ENCODE measurements around the gene RSBN1L. TPM values are rescaled to one million over a fixed set of nuclear protein-coding genes. Genes with fewer than 3 reads are reported as not detected.
A peak's percentile ranks its signal among the peaks of the same experiment; 100 is the strongest.

The RSBN1L gene
- total and polyA plus RNA-seq, 7 donors, result 2.0 to 10.1 (median 7.5) TPM

DNA sequence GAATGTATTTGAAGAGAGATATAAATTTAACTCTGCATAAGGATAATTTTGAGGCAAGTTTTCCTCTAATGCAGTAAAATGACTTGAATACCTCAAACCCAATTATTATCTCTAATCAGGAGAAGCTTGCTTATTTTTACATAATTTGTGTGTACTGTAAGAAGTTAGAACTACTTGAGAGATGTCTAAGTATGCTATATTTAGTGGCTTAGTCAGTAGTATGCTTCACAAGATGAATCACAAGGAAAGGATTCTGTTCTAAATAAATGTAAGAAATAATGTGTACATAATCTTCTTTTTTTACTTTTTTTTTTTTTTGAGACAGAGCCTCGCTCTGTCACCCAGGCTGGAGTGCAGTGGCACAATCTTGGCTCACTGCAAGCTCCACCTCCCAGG, 116.0 kb downstream of the RSBN1L start:
- Histone ChIP-seq H3K27ac (peak overlapping the region; percentile 78), H3K4me1 (peaks cover 25% of the 10 kb centered on the region), H3K9me3 (no peaks in the 10 kb centered on the region), H3K4me3 (no peak overlapping the region), H3K36me3 (ENCODE audit: insufficient read depth in 1 of 2, low read depth in 1 of 2) (peaks cover 0 to 7% of the 10 kb centered on the region in 2 donors), H3K27me3 (ENCODE audit: insufficient read depth in 3 of 3, low read length in 2 of 3) (no peaks in the 10 kb centered on the region)
- ATAC-seq (peak; percentile 82 to 94 (median 87)), DNase-seq (no peak)
- intact Hi-C loops (cut with DNase I), result no loop called here
- 100% methylated on average over 1 of the region's 1 CpG; no CpG with 5 or more reads in 2 of the 3 donors for WGBS, 3 donors
- TF ChIP-seq, protein P1, sequence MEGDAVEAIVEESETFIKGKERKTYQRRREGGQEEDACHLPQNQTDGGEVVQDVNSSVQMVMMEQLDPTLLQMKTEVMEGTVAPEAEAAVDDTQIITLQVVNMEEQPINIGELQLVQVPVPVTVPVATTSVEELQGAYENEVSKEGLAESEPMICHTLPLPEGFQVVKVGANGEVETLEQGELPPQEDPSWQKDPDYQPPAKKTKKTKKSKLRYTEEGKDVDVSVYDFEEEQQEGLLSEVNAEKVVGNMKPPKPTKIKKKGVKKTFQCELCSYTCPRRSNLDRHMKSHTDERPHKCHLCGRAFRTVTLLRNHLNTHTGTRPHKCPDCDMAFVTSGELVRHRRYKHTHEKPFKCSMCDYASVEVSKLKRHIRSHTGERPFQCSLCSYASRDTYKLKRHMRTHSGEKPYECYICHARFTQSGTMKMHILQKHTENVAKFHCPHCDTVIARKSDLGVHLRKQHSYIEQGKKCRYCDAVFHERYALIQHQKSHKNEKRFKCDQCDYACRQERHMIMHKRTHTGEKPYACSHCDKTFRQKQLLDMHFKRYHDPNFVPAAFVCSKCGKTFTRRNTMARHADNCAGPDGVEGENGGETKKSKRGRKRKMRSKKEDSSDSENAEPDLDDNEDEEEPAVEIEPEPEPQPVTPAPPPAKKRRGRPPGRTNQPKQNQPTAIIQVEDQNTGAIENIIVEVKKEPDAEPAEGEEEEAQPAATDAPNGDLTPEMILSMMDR (IDR thresholded peaks at IDR 0.05), result no peak

DNA sequence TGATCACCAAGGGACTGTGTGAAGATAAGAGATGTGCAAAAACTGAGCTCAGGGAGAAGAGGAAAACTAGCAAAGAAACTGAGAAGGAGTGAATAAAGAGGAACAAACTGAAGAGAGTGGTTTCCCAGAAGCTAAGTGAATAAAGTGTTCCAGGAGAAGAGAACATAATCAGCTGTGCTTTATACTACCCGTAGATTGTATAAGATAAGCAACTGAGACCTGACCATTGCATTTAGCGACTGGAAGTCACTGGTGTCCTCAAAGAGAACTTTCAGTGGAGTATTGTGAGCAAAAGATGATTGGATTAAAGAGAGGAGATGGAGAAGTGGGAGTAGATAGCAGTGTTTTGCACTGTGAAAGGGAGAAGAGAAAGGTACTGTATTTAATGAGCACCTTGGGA, 116.9 kb downstream of the RSBN1L start:
- TF ChIP-seq, protein P1 (IDR thresholded peaks at IDR 0.05), result no peak
- DNase-seq, result no peak
- Histone ChIP-seq H3K27ac (peak overlapping the region; percentile 78), H3K9me3 (no peaks in the 10 kb centered on the region), H3K27me3 (ENCODE audit: insufficient read depth in 3 of 3, low read length in 2 of 3) (no peaks in the 10 kb centered on the region), H3K4me1 (peaks cover 25% of the 10 kb centered on the region), H3K36me3 (ENCODE audit: insufficient read depth in 1 of 2, low read depth in 1 of 2) (peaks cover 0 to 7% of the 10 kb centered on the region in 2 donors), H3K4me3 (no peak overlapping the region)
- 91 to 98% (median 93%) methylated on average over 2 of the region's 2 CpGs for WGBS, 3 donors
- intact Hi-C loops (cut with DNase I), result no loop called here
- ATAC-seq, result peak in 1 of 4 donors; percentile 17

DNA sequence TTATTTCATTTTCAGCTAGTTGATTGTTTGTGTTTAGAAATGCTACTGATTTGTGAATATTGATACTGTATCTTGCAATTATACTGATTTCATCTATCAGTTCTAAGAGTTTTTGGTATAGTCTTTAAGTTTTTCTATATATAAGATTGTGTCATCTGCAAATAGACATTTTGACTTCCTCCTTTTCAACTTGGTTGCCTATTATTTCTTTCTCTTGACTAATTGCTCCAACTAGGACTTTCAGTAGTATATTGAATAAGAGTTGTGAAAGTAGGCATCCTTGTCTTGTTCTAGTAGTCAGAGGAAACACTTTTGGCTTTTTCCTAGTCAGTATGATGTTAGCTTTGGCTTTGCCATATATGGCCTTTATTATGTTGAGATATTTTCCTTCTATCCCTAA, 122.8 kb downstream of the RSBN1L start:
- peaks cover 7% of the 10 kb centered on the region for H3K4me1 ChIP-seq
- TF ChIP-seq, protein P1 (IDR thresholded peaks at IDR 0.05), result no peak
- no peak overlapping the region for H3K27ac ChIP-seq
- no peak for ATAC-seq
- no peak overlapping the region for H3K4me3 ChIP-seq
- H3K36me3 ChIP-seq (ENCODE audit: insufficient read depth in 1 of 2, low read depth in 1 of 2), result peaks cover 0 to 7% of the 10 kb centered on the region in 2 donors
- peaks cover 13% of the 10 kb centered on the region for H3K9me3 ChIP-seq
- DNase-seq, result no peak
- H3K27me3 ChIP-seq (ENCODE audit: insufficient read depth in 3 of 3, low read length in 2 of 3), result no peaks in the 10 kb centered on the region
- intact Hi-C loops (cut with DNase I), result no loop called here

DNA sequence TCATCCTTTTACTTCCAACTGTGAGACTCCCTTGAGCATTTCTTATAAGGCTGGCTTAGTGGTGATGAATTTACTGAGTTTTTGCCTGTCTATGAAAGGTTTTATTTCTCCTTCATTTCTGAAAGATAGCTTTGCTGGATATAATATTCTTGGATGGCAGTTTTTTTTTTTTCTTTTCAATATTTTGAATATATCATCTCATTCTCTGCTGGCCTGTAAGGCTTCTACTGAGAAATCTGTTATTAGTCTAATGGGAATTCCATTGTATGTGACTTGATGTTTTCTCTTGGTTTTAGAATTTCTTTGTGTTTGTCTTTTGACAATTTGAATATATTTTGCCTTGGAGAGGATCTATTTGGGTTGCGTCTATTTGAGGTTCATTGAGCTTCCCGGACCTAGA, 124.7 kb downstream of the RSBN1L start:
- DNase-seq (no peak), ATAC-seq (no peak)
- Histone ChIP-seq H3K4me3 (no peak overlapping the region), H3K36me3 (ENCODE audit: insufficient read depth in 1 of 2, low read depth in 1 of 2) (peaks cover 0 to 7% of the 10 kb centered on the region in 2 donors), H3K27ac (no peak overlapping the region), H3K27me3 (ENCODE audit: insufficient read depth in 3 of 3, low read length in 2 of 3) (no peaks in the 10 kb centered on the region), H3K9me3 (peaks cover 13% of the 10 kb centered on the region), H3K4me1 (peaks cover 7% of the 10 kb centered on the region)
- 98 to 100% (median 98%) methylated on average over 2 of the region's 2 CpGs for WGBS, 3 donors
- TF ChIP-seq, protein P1 (IDR thresholded peaks at IDR 0.05), result no peak
- intact Hi-C loops (cut with DNase I), result no loop called here

DNA sequence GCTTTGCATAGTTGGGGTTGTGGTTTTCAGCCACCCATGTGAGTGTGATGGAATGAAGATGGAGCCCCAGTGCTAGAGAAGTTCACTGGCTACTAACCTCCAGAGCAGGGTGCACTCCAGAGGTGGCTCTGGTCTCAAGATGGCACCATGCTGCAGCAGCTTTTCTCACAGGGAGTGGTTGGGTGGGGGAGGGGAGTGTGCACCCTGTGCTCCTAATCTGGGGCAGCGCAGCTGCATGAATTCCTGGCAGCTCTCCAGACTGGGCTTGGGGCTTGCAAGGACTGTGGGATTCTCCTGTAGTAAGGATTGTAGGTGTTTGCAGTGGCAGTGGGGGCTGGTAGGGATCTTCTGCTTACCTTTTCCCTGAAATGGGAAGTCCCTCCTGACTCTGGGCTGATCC, 126.0 kb downstream of the RSBN1L start:
- H3K27me3 ChIP-seq (ENCODE audit: insufficient read depth in 3 of 3, low read length in 2 of 3), result no peaks in the 10 kb centered on the region
- WGBS, 3 donors, result 0 to 50% (median 43%) methylated on average over 1 of the region's 1 CpG
- H3K27ac ChIP-seq, result no peak overlapping the region
- DNase-seq (no peak), ATAC-seq (peak in 2 of 4 donors; percentile 17 to 25)
- intact Hi-C loops (cut with DNase I), result no loop called here
- no peaks in the 10 kb centered on the region for H3K36me3 ChIP-seq (ENCODE audit: insufficient read depth in 1 of 2, low read depth in 1 of 2)
- peaks cover 7% of the 10 kb centered on the region for H3K4me1 ChIP-seq
- TF ChIP-seq, protein P1 (IDR thresholded peaks at IDR 0.05), result no peak
- no peak overlapping the region for H3K4me3 ChIP-seq
- peaks cover 16% of the 10 kb centered on the region for H3K9me3 ChIP-seq
